ENCODE results near the gene PTGES3.

Gene PTGES3

GRCh38 chr12:56628671-56629458, 59.2 kb downstream of the PTGES3 start:
- no peak for TF ChIP-seq CTCF (IDR thresholded peaks at IDR 0.05; ENCODE audit: insufficient read depth, low read depth, low read length, missing control alignments)
- DNase-seq (ENCODE audit: low read depth), result peak; percentile 39
- H3K4me3 ChIP-seq (ENCODE audit: low read length), result peak overlapping the region; percentile 96

- DNase-seq (ENCODE audit: low read depth), result no peak
- H3K4me3 ChIP-seq (ENCODE audit: low read length), result no peak overlapping the region
- TF ChIP-seq CTCF (IDR thresholded peaks at IDR 0.05; ENCODE audit: insufficient read depth, low read depth, low read length, missing control alignments), result no peak
Observed at GRCh38 chr12:56626701-56627100, 61.4 kb downstream of the PTGES3 start.

GRCh38 chr12:56622535-56622934, 65.5 kb downstream of the PTGES3 start:
- H3K4me3 ChIP-seq (ENCODE audit: low read length), result no peak overlapping the region
- TF ChIP-seq CTCF (IDR thresholded peaks at IDR 0.05; ENCODE audit: insufficient read depth, low read depth, low read length, missing control alignments), result no peak
- DNase-seq (ENCODE audit: low read depth), result no peak

- TF ChIP-seq CTCF (IDR thresholded peaks at IDR 0.05; ENCODE audit: insufficient read depth, low read depth, low read length, missing control alignments), result no peak
- H3K4me3 ChIP-seq (ENCODE audit: low read length), result no peak overlapping the region
- DNase-seq (ENCODE audit: low read depth), result no peak
Observed at GRCh38 chr12:56616925-56617324, 71.2 kb downstream of the PTGES3 start.

GRCh38 chr12:56616244-56616643, 71.8 kb downstream of the PTGES3 start:
- no peak for TF ChIP-seq CTCF (IDR thresholded peaks at IDR 0.05; ENCODE audit: insufficient read depth, low read depth, low read length, missing control alignments)
- no peak overlapping the region for H3K4me3 ChIP-seq (ENCODE audit: low read length)
- DNase-seq (ENCODE audit: low read depth), result no peak

GRCh38 chr12:56614627-56615026, 73.5 kb downstream of the PTGES3 start:
- no peak for TF ChIP-seq CTCF (IDR thresholded peaks at IDR 0.05; ENCODE audit: insufficient read depth, low read depth, low read length, missing control alignments)
- DNase-seq (ENCODE audit: low read depth), result no peak

More at GRCh38 chr12:56614627-56615026, 73.5 kb downstream of the PTGES3 start:
- H3K4me3 ChIP-seq (ENCODE audit: low read length), result no peak overlapping the region

Data from epithelial cell of esophagus (primary cell).